A549 (cell line): ENCODE data around the gene DTD1. TPM values are rescaled to one million over a fixed set of nuclear protein-coding genes. Genes with fewer than 3 reads are reported as not detected.
A peak's percentile ranks its signal among the peaks of the same experiment; 100 is the strongest.

ENCODE experiments used
- ATAC-seq, 2 experiments: fragments of 200-7000 bp in 1 of 2; fragments of >200 bp in 1 of 2; cut with Nextera tagmentation in 1 of 2; cut with Tn5 transposase in 1 of 2; 3 replicates each; pipeline versions ENCODE4 v1.8.0 to v1.9.1; 2018 to 2020; ENCODE audit warnings: mild to moderate bottlenecking in 1 of 2, moderate library complexity in 1 of 2
- CTCF ChIA-PET: fragments of 300-600 bp; sonication (Branson Sonifier 250); formaldehyde crosslinking; extraction: SDS; loops from one replicate; lab custom pipeline; 2021; ENCODE audit warnings: antibody characterized with exemption, inconsistent platforms; lab: Yijun Ruan, JAX
- POLR2A ChIA-PET: fragments of 350-600 bp; formaldehyde crosslinking; extraction: SDS; loops from one replicate; lab custom pipeline; 2021; ENCODE audit warnings: antibody characterized with exemption, inconsistent platforms; lab: Yijun Ruan, JAX
- DNase-seq, 2 experiments: peaks; one replicate each; pipeline versions ENCODE4 v3.0.0 to v3.0.0-alpha.2; 2011 to 2016; ENCODE audit warnings: low read depth in 1 of 2, low spot score in 1 of 2
- FAIRE-seq: peaks from 2 replicates; lab custom pipeline; 2011; peaks lifted over from hg19 to GRCh38; lab: Jason Lieb, UNC
- H3K27ac ChIP-seq, 2 experiments: fragments of >200 bp; sonication (Bioruptor Twin); formaldehyde crosslinking; 3 replicates each; pipeline ENCODE4 v1.5.1; 2016 to 2017
- H3K4me1 ChIP-seq: fragments of >200 bp; sonication (Bioruptor Twin); formaldehyde crosslinking; 3 replicates; pipeline ENCODE4 v1.6.1; 2016
- H3K4me2 ChIP-seq: fragments of >200 bp; sonication (Bioruptor Twin); formaldehyde crosslinking; 3 replicates; pipeline ENCODE4 v1.6.1; 2016
- H3K4me3 ChIP-seq: fragments of >200 bp; sonication (Bioruptor Twin); formaldehyde crosslinking; 3 replicates; pipeline ENCODE4 v1.5.1; 2016
- H3K9me3 ChIP-seq: fragments of >200 bp; sonication (Bioruptor Twin); formaldehyde crosslinking; 3 replicates; pipeline ENCODE4 v1.6.1; 2016
- BHLHE40 ChIP-seq: IDR thresholded peaks from 2 replicates; pipeline ENCODE4 v1.6.1; 2012; ENCODE audit warnings: low read depth, low read length, inconsistent platforms
- CBX8 ChIP-seq: fragments of 200-600 bp; sonication (generic); IDR thresholded peaks from 2 replicates; pipeline ENCODE4 v1.6.1; 2016
- CEBPB ChIP-seq, 2 experiments: fragments of >200 bp in 1 of 2; sonication (Bioruptor Twin) in 1 of 2; formaldehyde crosslinking in 1 of 2; IDR thresholded peaks; 2 replicates each; pipeline ENCODE4 v1.6.1; 2012 to 2016
- E2F6 ChIP-seq: IDR thresholded peaks from 2 replicates; pipeline ENCODE4 v1.6.1; 2012; ENCODE audit warnings: low read depth, borderline replicate concordance
- EHF ChIP-seq: fragments of 250-450 bp; sonication (Bioruptor Pico); IDR thresholded peaks from 2 replicates; pipeline ENCODE4 v1.5.0; 2020; ENCODE audit warnings: mild to moderate bottlenecking
- EHMT2 ChIP-seq: fragments of 200-600 bp; sonication (generic); IDR thresholded peaks from 2 replicates; pipeline ENCODE4 v1.6.1; 2016; ENCODE audit warnings: antibody characterized with exemption, low read depth, mild to moderate bottlenecking, moderate library complexity
- ESRRA ChIP-seq: fragments of 150-350 bp; IDR thresholded peaks from 2 replicates; pipeline ENCODE4 v1.6.1; 2014; ENCODE audit warnings: mild to moderate bottlenecking, low read length, borderline replicate concordance
- FOSL2 ChIP-seq, 2 experiments: fragments of 450-650 bp in 1 of 2; fragments of >200 bp in 1 of 2; sonication (Bioruptor Twin) in 1 of 2; formaldehyde crosslinking; IDR thresholded peaks; 2 replicates each; pipeline versions ENCODE4 v1.5.0 to v1.6.1; 2016 to 2020; ENCODE audit warnings: mild to moderate bottlenecking in 1 of 2, moderate library complexity in 1 of 2
- GATA3 ChIP-seq: IDR thresholded peaks from 2 replicates; pipeline ENCODE4 v1.6.1; 2012; ENCODE audit warnings: borderline replicate concordance
- HEYL ChIP-seq: fragments of 250-450 bp; sonication (Bioruptor Pico); IDR thresholded peaks from 2 replicates; pipeline ENCODE4 v1.8.0; 2021; ENCODE audit warnings: mild to moderate bottlenecking, moderate library complexity
- HOXA7 ChIP-seq: fragments of 250-450 bp; sonication (Bioruptor Pico); IDR thresholded peaks from 2 replicates; pipeline ENCODE4 v1.5.0; 2020; ENCODE audit warnings: mild to moderate bottlenecking, moderate library complexity
- HOXB5 ChIP-seq: fragments of 250-450 bp; sonication (Bioruptor Pico); IDR thresholded peaks from 2 replicates; pipeline ENCODE4 v1.5.0; 2020; ENCODE audit warnings: mild to moderate bottlenecking, moderate library complexity
- JUN ChIP-seq, 2 experiments: fragments of >200 bp; sonication (Bioruptor Twin); formaldehyde crosslinking; IDR thresholded peaks; 2 replicates in 1 of 2; 3 replicates in 1 of 2; pipeline ENCODE4 v1.6.1; 2016 to 2017
- KDM1A ChIP-seq: fragments of 200-600 bp; sonication (generic); IDR thresholded peaks from 2 replicates; pipeline ENCODE4 v1.6.1; 2016; ENCODE audit warnings: low read depth, mild to moderate bottlenecking
- MAFK ChIP-seq: fragments of 450-650 bp; IDR thresholded peaks from 2 replicates; pipeline ENCODE4 v1.6.1; 2014; ENCODE audit not compliant: partially characterized antibody
- MAZ ChIP-seq: fragments of 150-350 bp; IDR thresholded peaks from 2 replicates; pipeline ENCODE4 v1.6.1; 2014; ENCODE audit warnings: antibody characterized with exemption, low read depth, low read length, borderline replicate concordance
- NPAS2 ChIP-seq: fragments of 250-450 bp; sonication (Bioruptor Pico); IDR thresholded peaks from 2 replicates; pipeline ENCODE4 v1.8.0; 2022; ENCODE audit warnings: mild to moderate bottlenecking, moderate library complexity, borderline replicate concordance
- PHF8 ChIP-seq: fragments of 200-600 bp; sonication (generic); IDR thresholded peaks from 2 replicates; pipeline ENCODE4 v1.6.1; 2016; ENCODE audit warnings: low read depth, mild to moderate bottlenecking, antibody characterized with exemption, moderate library complexity, borderline replicate concordance
- POLR2A ChIP-seq: IDR thresholded peaks from 2 replicates; pipeline ENCODE4 v1.6.1; 2012; ENCODE audit warnings: mild to moderate bottlenecking, low read length
- POLR2AphosphoS2 ChIP-seq: conservative IDR thresholded peaks from 2 replicates; pipeline ENCODE4 v1.6.1; 2012; ENCODE audit warnings: low read length, improper control_type of control experiment, inconsistent platforms
- RAD21 ChIP-seq, 2 experiments: fragments of >200 bp in 1 of 2; sonication (Bioruptor Twin) in 1 of 2; formaldehyde crosslinking in 1 of 2; IDR thresholded peaks in 1 of 2; conservative IDR thresholded peaks in 1 of 2; 2 replicates in 1 of 2; 3 replicates in 1 of 2; pipeline ENCODE4 v1.6.1; 2012 to 2018; ENCODE audit warnings: inconsistent platforms in 1 of 2
- RARB ChIP-seq: fragments of 250-450 bp; sonication (Bioruptor Pico); IDR thresholded peaks from 2 replicates; pipeline ENCODE4 v1.8.0; 2021; ENCODE audit warnings: mild to moderate bottlenecking, moderate library complexity
- TFCP2L1 ChIP-seq: fragments of 250-450 bp; sonication (Bioruptor Pico); IDR thresholded peaks from 2 replicates; pipeline ENCODE4 v1.5.0; 2021; ENCODE audit warnings: mild to moderate bottlenecking
- TP53 ChIP-seq: fragments of 250-450 bp; sonication (Bioruptor Pico); IDR thresholded peaks from 2 replicates; pipeline ENCODE4 v1.5.0; 2021; ENCODE audit warnings: mild to moderate bottlenecking, moderate library complexity
- ZC3H11A ChIP-seq: fragments of 450-650 bp; IDR thresholded peaks from 2 replicates; pipeline ENCODE4 v1.6.1; 2014; ENCODE audit warnings: antibody characterized with exemption, mild to moderate bottlenecking
- ZNF302 ChIP-seq: fragments of 250-450 bp; sonication (Bioruptor Pico); IDR thresholded peaks from 2 replicates; pipeline ENCODE4 v1.9.0; 2021; ENCODE audit warnings: inconsistent platforms, mild to moderate bottlenecking, moderate library complexity
- WGBS: methylation state at CpG from one replicate; pipeline ENCODE4 v1.1.6; 2017; ENCODE audit errors: missing lambda C conversion rate; 5-methylcytosine and 5-hydroxymethylcytosine counted together
- polyA plus RNA-seq, 4 experiments: library from polyadenylated mRNA; depleted of rRNA in 3 of 4; stranded (reverse); fragments of >200 nt; fragmentation: RNase III in 1 of 4; extraction: RNeasy Plus Mini Kit Qiagen cat#74134 plus additional on column Dnase treatment in 1 of 4; gene quantifications; 2 replicates in 3 of 4; 3 replicates in 1 of 4; pipeline ENCODE4 v1.2.3, GENCODE V29; 2011 to 2017

Gene DTD1
- polyA plus RNA-seq, 2 of the 4 experiments (the other 2 are of a cell fraction): 72.8 to 99.3 TPM

GRCh38 chr20:18705490-18705889 lies 117.6 kb downstream of the DTD1 start:
- ChIA-PET POLR2A (no interaction called here), CTCF (interaction anchor here (1.1 to 1.2 kb wide), 2 partner anchors 53 to 110 kb away, joined by 3 to 4 read pairs; no protein-coding TSS in a partner anchor)
- TF ChIP-seq ESRRA: no peak
- no peak for TF ChIP-seq BHLHE40
- DNase-seq (no peak), ATAC-seq (no peak), FAIRE-seq (peak; percentile 81)
- no peak overlapping the region for H3K27ac ChIP-seq
- H3K9me3 ChIP-seq: no peaks in the 10 kb centered on the region
- no peak overlapping the region for H3K4me2 ChIP-seq
- H3K4me1 ChIP-seq: no peaks in the 10 kb centered on the region
- 83% methylated on average over 3 of the region's 3 CpGs for WGBS
- no peak overlapping the region for H3K4me3 ChIP-seq

- FAIRE-seq (peak; percentile 13), DNase-seq (no peak), ATAC-seq (no peak)
- Histone ChIP-seq H3K4me2 (no peak overlapping the region), H3K4me3 (no peak overlapping the region), H3K27ac (no peak overlapping the region), H3K4me1 (no peaks in the 10 kb centered on the region), H3K9me3 (no peaks in the 10 kb centered on the region)
- ChIA-PET POLR2A (no interaction called here), CTCF (interaction anchor here (1.2 kb wide), 1 partner anchor 54 kb away, joined by 3 read pairs; no protein-coding TSS in a partner anchor)
- TF ChIP-seq ZNF302 (CRISPR knock-in tag) (no peak), JUN (IDR thresholded peaks at IDR 0.05) (no peak)
- WGBS: 54% methylated on average over 2 of the region's 2 CpGs
Measured at GRCh38 chr20:18705910-18706309, 118.1 kb downstream of the DTD1 start.

- no peak for FAIRE-seq
Measured at GRCh38 chr20:18712131-18712530, 124.3 kb downstream of the DTD1 start.

GRCh38 chr20:18712882-18713281 lies 125.0 kb downstream of the DTD1 start:
- Histone ChIP-seq H3K4me3 (no peak overlapping the region), H3K27ac (no peak overlapping the region), H3K9me3 (no peaks in the 10 kb centered on the region), H3K4me1 (no peaks in the 10 kb centered on the region), H3K4me2 (no peak overlapping the region)
- WGBS: 76% methylated on average over 3 of the region's 3 CpGs
- no peak for DNase-seq
- no peak for TF ChIP-seq TFCP2L1 (CRISPR knock-in tag)
- no peak for TF ChIP-seq E2F6
- no peak for TF ChIP-seq EHF (CRISPR knock-in tag)
- no peak for TF ChIP-seq CBX8
- no peak for TF ChIP-seq CEBPB (IDR thresholded peaks at IDR 0.05)
- FAIRE-seq: no peak
- POLR2A ChIA-PET: no interaction called here
- CTCF ChIA-PET: interaction anchor here (1.2 kb wide), 1 partner anchor 26 kb away, joined by 3 read pairs; no protein-coding TSS in a partner anchor
- ATAC-seq: no peak

More at GRCh38 chr20:18712131-18712530, 124.3 kb downstream of the DTD1 start:
- ATAC-seq (no peak), DNase-seq (no peak)
- TF ChIP-seq POLR2A (no peak), HEYL (CRISPR knock-in tag) (no peak), TP53 (CRISPR knock-in tag) (no peak), GATA3 (no peak), HOXB5 (CRISPR knock-in tag) (no peak), RARB (CRISPR knock-in tag) (no peak), EHF (CRISPR knock-in tag) (no peak), POLR2AphosphoS2 (no peak), FOSL2 (IDR thresholded peaks at IDR 0.05) (no peak), FOSL2 (CRISPR knock-in tag; IDR thresholded peaks at IDR 0.05) (no peak)
- no peaks in the 10 kb centered on the region for H3K4me1 ChIP-seq
- WGBS: 73% methylated on average over 1 of the region's 1 CpG
- H3K27ac ChIP-seq: no peak overlapping the region
- H3K9me3 ChIP-seq: no peaks in the 10 kb centered on the region
- ChIA-PET CTCF (interaction anchor here (1.2 kb wide), 1 partner anchor 27 kb away, joined by 3 read pairs; no protein-coding TSS in a partner anchor), POLR2A (no interaction called here)
- H3K4me2 ChIP-seq: no peak overlapping the region
- H3K4me3 ChIP-seq: no peak overlapping the region

- ATAC-seq: no peak
- no peak for DNase-seq
- Histone ChIP-seq H3K4me3 (no peak overlapping the region), H3K4me2 (no peak overlapping the region), H3K4me1 (no peaks in the 10 kb centered on the region), H3K27ac (no peak overlapping the region), H3K9me3 (no peaks in the 10 kb centered on the region)
- TF ChIP-seq HOXA7 (CRISPR knock-in tag) (no peak), NPAS2 (CRISPR knock-in tag) (no peak), RAD21 (conservative IDR thresholded peaks at IDR 0.05 in 1 of 2, IDR thresholded peaks at IDR 0.05 in 1 of 2) (no peak), ZC3H11A (no peak), EHMT2 (no peak), KDM1A (no peak), MAFK (no peak), EHF (CRISPR knock-in tag) (no peak), TFCP2L1 (CRISPR knock-in tag) (no peak), MAZ (no peak), PHF8 (no peak), CEBPB (IDR thresholded peaks at IDR 0.05) (no peak), CBX8 (no peak), E2F6 (no peak)
- WGBS: 96% methylated on average over 3 of the region's 3 CpGs
- POLR2A ChIA-PET: no interaction called here
- CTCF ChIA-PET: no interaction called here
- FAIRE-seq: no peak
Measured at GRCh38 chr20:18715564-18715963, 127.7 kb downstream of the DTD1 start.
